Pancreas (tissue), 10 donors: ENCODE measurements around the gene ARNT2. TPM values are rescaled to one million over a fixed set of nuclear protein-coding genes. Genes with fewer than 3 reads are reported as not detected.

Experiments
- ATAC-seq, 4 donors: fragments of 200-7000 bp; cut with Tn5 transposase; one replicate each; pipeline versions ENCODE4 v1.8.0 to v1.9.1; 2020; ENCODE audit warnings: mild to moderate bottlenecking in 4 of 4, moderate library complexity in 4 of 4
- DNase-seq, 6 donors: peaks; one replicate each; pipeline ENCODE4 v3.0.0-alpha.2; 2020
- FAIRE-seq: peaks from 2 replicates; lab custom pipeline; 2012; peaks lifted over from hg19 to GRCh38; lab: Jason Lieb, UNC
- H3K27ac ChIP-seq, 4 donors: fragments of 200-600 bp; sonication (generic); 1 replicate in 3 of 4; 2 replicates in 1 of 4; pipeline versions ENCODE4 v1.5.0 to v1.8.0; 2020
- H3K27me3 ChIP-seq, 4 donors: fragments of 200-600 bp; one replicate each; pipeline ENCODE4 v1.8.0; 2021
- H3K36me3 ChIP-seq, 3 donors: fragments of 200-600 bp; sonication (generic) in 1 of 3; one replicate each; pipeline versions ENCODE4 v1.5.0 to v1.8.0; 2020 to 2021
- H3K4me1 ChIP-seq, 3 donors: fragments of 200-600 bp; one replicate each; pipeline ENCODE4 v1.8.0; 2021
- H3K4me3 ChIP-seq, 4 donors: fragments of 200-600 bp; sonication (generic) in 2 of 4; one replicate each; pipeline versions ENCODE4 v1.5.0 to v1.8.0; 2020 to 2021
- H3K9me3 ChIP-seq, 4 donors: fragments of 200-600 bp; one replicate each; pipeline ENCODE4 v1.8.0; 2021
- WGBS, 2 donors: extraction: QIAGEN DNeasy Blood & Tissue Kit; methylation state at CpG; one replicate each; pipeline ENCODE4 v1.1.7; 2013; 5-methylcytosine and 5-hydroxymethylcytosine counted together
- intact Hi-C, 3 donors: fragments of 100-400 bp; cut with DNase I; formaldehyde crosslinking; loops; one replicate each; pipeline versions ENCODE4 v1.11.1 to v1.14.2; 2022
- polyA plus RNA-seq, 2 donors: library from polyadenylated mRNA; stranded (reverse); fragments of 200-250 nt; gene quantifications; one replicate each; pipeline ENCODE4 v1.2.3, GENCODE V29; 2013
- total RNA-seq, 6 donors: library from RNA; stranded (reverse); fragmentation: NEBNext Ultra II Directional in 4 of 6; extraction: Animal tissue kit (Norgen Biotek cat#: 25700) in 4 of 6; gene quantifications; one replicate each; pipeline versions ENCODE4 v1.2.1 to v1.2.4, GENCODE V29; 2021 to 2023
- TF ChIP-seq, protein P1 (sequence below), 4 donors: fragments of 200-600 bp; sonication (generic) in 3 of 4; IDR thresholded peaks; one replicate each; pipeline versions ENCODE4 v1.5.0 to v1.8.0; 2021; ENCODE audit warnings: antibody characterized with exemption in 4 of 4
- donor health status: healthy with polysubstance abuse.
- donor health status: DM: no; HTN: no; CAD: no; lungs with moderate emphysema.
- donor health status: DM: no; HTN: no; CAD: no.
- donor health status: control.
- donor health status: control.
- donor health status: Bipolar disorder and iron deficiency.
- donor health status: DM: yes; HTN: yes; CAD: no.
- donor health status: DM: no; HTN: no; CAD: no.
- donor health status: DM: no; HTN: no; CAD: no.
- donor health status: DM: yes; HTN: yes; CAD: no.

ARNT2 gene
- total and polyA plus RNA-seq, 8 donors = 2.1 to 18.1 (median 5.4) TPM

DNA sequence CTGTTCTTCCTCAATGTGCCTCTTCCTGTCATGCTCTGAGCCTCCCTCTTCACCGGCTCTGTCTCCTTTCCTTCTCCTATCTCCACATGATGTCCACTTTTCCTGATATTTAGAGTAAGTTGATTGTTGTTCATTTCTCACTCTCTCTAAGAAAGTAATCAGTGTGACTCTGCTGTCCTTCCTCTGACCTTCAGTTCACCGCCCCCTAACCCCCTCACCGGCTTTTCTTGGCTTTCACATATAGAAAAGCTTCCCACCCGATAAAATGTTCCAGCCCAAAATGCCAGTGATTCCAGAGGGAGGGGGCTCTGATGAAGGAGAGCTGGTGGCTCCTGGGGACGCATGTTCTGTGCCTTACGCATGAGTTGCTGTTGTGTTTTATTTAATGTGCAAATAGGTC, 170.4 kb downstream of the ARNT2 start:
- FAIRE-seq = no peak
- DNase-seq = no peak
- TF ChIP-seq, protein P1, sequence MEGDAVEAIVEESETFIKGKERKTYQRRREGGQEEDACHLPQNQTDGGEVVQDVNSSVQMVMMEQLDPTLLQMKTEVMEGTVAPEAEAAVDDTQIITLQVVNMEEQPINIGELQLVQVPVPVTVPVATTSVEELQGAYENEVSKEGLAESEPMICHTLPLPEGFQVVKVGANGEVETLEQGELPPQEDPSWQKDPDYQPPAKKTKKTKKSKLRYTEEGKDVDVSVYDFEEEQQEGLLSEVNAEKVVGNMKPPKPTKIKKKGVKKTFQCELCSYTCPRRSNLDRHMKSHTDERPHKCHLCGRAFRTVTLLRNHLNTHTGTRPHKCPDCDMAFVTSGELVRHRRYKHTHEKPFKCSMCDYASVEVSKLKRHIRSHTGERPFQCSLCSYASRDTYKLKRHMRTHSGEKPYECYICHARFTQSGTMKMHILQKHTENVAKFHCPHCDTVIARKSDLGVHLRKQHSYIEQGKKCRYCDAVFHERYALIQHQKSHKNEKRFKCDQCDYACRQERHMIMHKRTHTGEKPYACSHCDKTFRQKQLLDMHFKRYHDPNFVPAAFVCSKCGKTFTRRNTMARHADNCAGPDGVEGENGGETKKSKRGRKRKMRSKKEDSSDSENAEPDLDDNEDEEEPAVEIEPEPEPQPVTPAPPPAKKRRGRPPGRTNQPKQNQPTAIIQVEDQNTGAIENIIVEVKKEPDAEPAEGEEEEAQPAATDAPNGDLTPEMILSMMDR (IDR thresholded peaks at IDR 0.05) = no peak

DNA sequence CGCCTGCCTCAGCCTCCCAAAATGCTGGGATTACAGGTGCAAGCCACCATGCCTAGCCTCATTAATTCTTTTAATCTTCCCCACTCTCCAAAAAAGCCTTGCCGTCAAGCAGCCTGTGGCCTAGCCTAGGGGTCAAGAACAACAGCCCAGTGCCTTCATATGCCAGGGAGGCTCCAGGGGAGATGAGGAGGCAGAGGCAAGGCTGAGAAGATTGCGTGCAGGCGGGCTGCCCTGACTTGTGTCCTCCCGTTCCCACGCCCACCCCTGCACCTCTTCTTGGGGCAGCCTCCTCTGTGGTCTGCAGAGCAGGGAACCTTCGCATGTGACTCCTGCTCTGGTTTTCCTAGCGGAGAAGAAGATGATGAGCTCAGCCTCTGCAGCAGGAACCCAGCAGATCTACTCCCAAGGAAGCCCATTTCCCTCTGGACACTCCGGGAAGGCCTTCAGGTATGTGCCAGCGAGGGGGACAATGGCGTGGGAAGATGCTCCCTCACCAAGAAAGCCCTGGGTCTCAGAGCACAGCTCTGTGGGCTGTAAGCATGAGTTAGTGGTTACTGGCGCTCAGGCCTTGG, 172.4 kb downstream of the ARNT2 start:
- intact Hi-C loops = no loop called here
- Histone ChIP-seq H3K36me3 (no peaks in the 10 kb centered on the region), H3K4me3 (no peak overlapping the region), H3K9me3 (no peaks in the 10 kb centered on the region), H3K4me1 (no peaks in the 10 kb centered on the region), H3K27me3 (no peaks in the 10 kb centered on the region), H3K27ac (no peak overlapping the region)
- TF ChIP-seq, protein P1 (IDR thresholded peaks at IDR 0.05) = no peak
- FAIRE-seq (no peak), DNase-seq (no peak), ATAC-seq (no peak)
- 92 to 94% methylated on average over 12 of the region's 12 CpGs for WGBS, 2 donors

More for the DNA sequence above, 170.4 kb downstream of the ARNT2 start:
- WGBS, 2 donors = 72 to 78% methylated on average over 6 of the region's 6 CpGs
- no peak for ATAC-seq
- H3K36me3 ChIP-seq = no peaks in the 10 kb centered on the region
- no peaks in the 10 kb centered on the region for H3K4me1 ChIP-seq
- no peaks in the 10 kb centered on the region for H3K27me3 ChIP-seq
- no peak overlapping the region for H3K4me3 ChIP-seq
- intact Hi-C loops = loop anchor here in 1 of 3 donors (5.0 kb wide), 1 partner anchor 203 kb away; the partner anchor contains the start of gene CEMIP
- no peak overlapping the region for H3K27ac ChIP-seq
- no peaks in the 10 kb centered on the region for H3K9me3 ChIP-seq

DNA sequence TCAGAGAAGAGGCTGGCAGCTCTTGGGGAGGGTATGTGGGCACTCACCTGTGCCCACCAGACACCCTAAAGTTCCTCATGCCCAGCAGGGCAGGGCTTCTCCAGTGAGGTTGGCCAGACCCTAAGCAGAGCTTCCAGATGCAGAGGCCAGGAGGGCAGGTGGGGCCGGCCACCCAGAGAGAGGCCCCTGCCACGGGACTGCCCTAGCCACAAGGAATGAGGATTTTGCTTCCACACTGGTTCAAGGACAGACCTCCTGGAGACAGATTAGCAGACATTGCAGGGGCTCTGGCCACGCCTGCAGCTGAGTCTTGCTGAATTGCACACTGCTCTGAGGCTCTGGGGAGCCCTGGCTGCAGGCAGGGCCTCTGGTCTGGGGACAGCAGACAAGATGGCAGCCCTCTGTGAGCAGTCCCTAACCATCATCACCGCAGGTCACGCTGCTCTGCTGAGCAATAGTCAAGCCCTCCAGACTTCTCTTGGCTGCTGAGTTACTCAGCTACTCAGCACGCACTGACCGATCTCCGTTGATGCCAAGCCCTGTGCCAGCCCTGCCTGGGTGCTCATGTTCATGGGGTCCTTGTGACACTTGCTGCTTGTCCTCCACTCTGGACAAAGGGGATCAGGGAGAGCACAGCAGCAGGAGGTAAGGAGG, 173.5 kb downstream of the ARNT2 start:
- no peaks in the 10 kb centered on the region for H3K4me1 ChIP-seq
- no peak overlapping the region for H3K27ac ChIP-seq
- H3K9me3 ChIP-seq = no peaks in the 10 kb centered on the region
- H3K4me3 ChIP-seq = no peak overlapping the region
- TF ChIP-seq, protein P1 (IDR thresholded peaks at IDR 0.05) = no peak
- DNase-seq (no peak), FAIRE-seq (no peak), ATAC-seq (no peak)
- H3K27me3 ChIP-seq = no peaks in the 10 kb centered on the region
- intact Hi-C loops = no loop called here
- WGBS, 2 donors = 81 to 84% methylated on average over 8 of the region's 8 CpGs
- H3K36me3 ChIP-seq = no peaks in the 10 kb centered on the region

DNA sequence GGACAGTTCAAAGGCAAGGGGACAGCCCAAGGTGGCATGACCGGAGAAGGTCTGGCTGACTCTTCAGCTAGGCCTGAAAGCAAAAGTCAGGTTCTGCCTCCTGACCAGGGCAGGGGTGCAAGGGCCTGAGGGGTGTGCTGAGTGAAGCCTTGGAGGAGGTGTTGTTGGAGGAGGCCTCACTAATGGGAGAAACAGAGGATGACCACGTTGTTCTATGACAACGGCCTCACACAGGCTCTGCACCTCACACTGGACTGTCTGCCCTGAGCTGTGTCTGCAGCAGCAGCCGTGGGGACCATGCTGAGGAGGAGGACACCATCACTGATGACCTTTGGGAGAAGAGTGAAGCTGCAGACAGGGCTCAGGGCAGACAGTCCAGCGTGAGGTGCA, 174.0 kb downstream of the ARNT2 start:
- Histone ChIP-seq H3K27ac (no peak overlapping the region), H3K36me3 (no peaks in the 10 kb centered on the region), H3K9me3 (no peaks in the 10 kb centered on the region), H3K4me3 (no peak overlapping the region), H3K4me1 (no peaks in the 10 kb centered on the region), H3K27me3 (no peaks in the 10 kb centered on the region)
- DNase-seq = no peak
- WGBS, 2 donors = 82 to 83% methylated on average over 5 of the region's 5 CpGs
- intact Hi-C loops = no loop called here
- no peak for ATAC-seq
- TF ChIP-seq, protein P1 (IDR thresholded peaks at IDR 0.05) = no peak
- FAIRE-seq = no peak

DNA sequence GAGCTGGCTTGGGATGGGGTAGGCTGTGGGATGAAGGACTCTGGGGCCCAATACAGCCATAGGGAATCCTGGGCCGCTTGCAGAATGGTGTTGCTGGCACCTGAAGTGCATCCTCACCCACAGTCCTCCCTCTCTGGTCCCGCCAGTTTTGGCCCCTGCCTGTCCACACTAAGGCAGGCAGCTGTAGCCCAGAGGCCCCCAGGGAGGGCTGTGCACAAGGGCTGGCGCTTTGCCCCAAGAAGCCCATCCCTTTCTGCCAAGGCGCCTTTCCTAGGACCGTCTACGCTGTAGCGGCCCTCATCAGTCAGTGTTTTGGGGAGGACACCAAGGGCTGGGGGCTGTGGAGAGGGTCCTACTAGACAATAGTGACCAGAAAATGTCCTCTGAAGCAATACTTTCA, 174.7 kb downstream of the ARNT2 start:
- DNase-seq (no peak), ATAC-seq (no peak), FAIRE-seq (no peak)
- WGBS, 2 donors = 90 to 91% methylated on average over 7 of the region's 7 CpGs
- TF ChIP-seq, protein P1 (IDR thresholded peaks at IDR 0.05) = no peak
- no peaks in the 10 kb centered on the region for H3K4me1 ChIP-seq
- H3K9me3 ChIP-seq = no peaks in the 10 kb centered on the region
- intact Hi-C loops = no loop called here
- no peak overlapping the region for H3K27ac ChIP-seq
- no peaks in the 10 kb centered on the region for H3K36me3 ChIP-seq
- H3K4me3 ChIP-seq = no peak overlapping the region
- H3K27me3 ChIP-seq = no peaks in the 10 kb centered on the region
